ENCODE data around the gene IFT57. TPM values are rescaled to one million over a fixed set of nuclear protein-coding genes. Genes with fewer than 3 reads are reported as not detected.

The IFT57 gene
- total and polyA plus RNA-seq, 2 experiments from 2014 or later = 38.4 to 55.8 TPM

- Histone ChIP-seq H3K27me3 (no peaks in the 10 kb centered on the region), H3K9me3 (ENCODE audit: low read depth) (no peaks in the 10 kb centered on the region), H3K27ac (no peak overlapping the region), H3K9me2 (replicated peaks; ENCODE audit: insufficient read depth) (no peaks in the 10 kb centered on the region), H4K20me1 (ENCODE audit: insufficient read depth, poor library complexity, severe bottlenecking) (no peaks in the 10 kb centered on the region), H3K79me2 (no peaks in the 10 kb centered on the region), H3K4me3 (no peak overlapping the region), H3K36me3 (replicated peaks; ENCODE audit: insufficient read depth, low read depth) (no peaks in the 10 kb centered on the region), H2AFZ (no peak overlapping the region), H3K4me2 (no peak overlapping the region), H3K4me1 (ENCODE audit: insufficient read depth) (no peaks in the 10 kb centered on the region)
- no peak for TF ChIP-seq EZH2phosphoT487 (IDR thresholded peaks at IDR 0.05; ENCODE audit: low read depth, severe bottlenecking, unreplicated experiment)
- TF ChIP-seq CTCF (IDR thresholded peaks at IDR 0.05; ENCODE audit: poor library complexity) = no peak
- TF ChIP-seq EZH2 (IDR thresholded peaks at IDR 0.05; ENCODE audit: borderline replicate concordance) = no peak
- no peak for DNase-seq (ENCODE audit: low spot score)
These were observed 89.2 kb downstream of the IFT57 start for GRCh38 chr3:108133048-108133369.

- Histone ChIP-seq H3K9me3 (ENCODE audit: low read depth) (no peaks in the 10 kb centered on the region), H3K36me3 (replicated peaks; ENCODE audit: insufficient read depth, low read depth) (no peaks in the 10 kb centered on the region), H3K4me2 (no peak overlapping the region), H3K4me3 (no peak overlapping the region), H2AFZ (no peak overlapping the region), H3K4me1 (ENCODE audit: insufficient read depth) (no peaks in the 10 kb centered on the region), H3K27me3 (no peaks in the 10 kb centered on the region), H3K27ac (no peak overlapping the region), H4K20me1 (ENCODE audit: insufficient read depth, poor library complexity, severe bottlenecking) (no peaks in the 10 kb centered on the region), H3K79me2 (no peaks in the 10 kb centered on the region), H3K9me2 (replicated peaks; ENCODE audit: insufficient read depth) (no peaks in the 10 kb centered on the region)
- 89% methylated on average over 9 of the region's 9 CpGs for WGBS (ENCODE audit: low lambda C conversion rate, missing lambda C conversion rate)
- DNase-seq (ENCODE audit: low spot score) = no peak
- TF ChIP-seq EZH2phosphoT487 (IDR thresholded peaks at IDR 0.05; ENCODE audit: low read depth, severe bottlenecking, unreplicated experiment) (no peak), EZH2 (IDR thresholded peaks at IDR 0.05; ENCODE audit: borderline replicate concordance) (no peak), CTCF (IDR thresholded peaks at IDR 0.05; ENCODE audit: poor library complexity) (no peak)
These were observed 90.6 kb downstream of the IFT57 start for GRCh38 chr3:108131475-108132134.

- no peak for TF ChIP-seq EZH2 (IDR thresholded peaks at IDR 0.05; ENCODE audit: borderline replicate concordance)
- TF ChIP-seq EZH2phosphoT487 (IDR thresholded peaks at IDR 0.05; ENCODE audit: low read depth, severe bottlenecking, unreplicated experiment) = no peak
- TF ChIP-seq CTCF (IDR thresholded peaks at IDR 0.05; ENCODE audit: poor library complexity) = no peak
- Histone ChIP-seq H3K4me1 (ENCODE audit: insufficient read depth) (no peaks in the 10 kb centered on the region), H3K36me3 (replicated peaks; ENCODE audit: insufficient read depth, low read depth) (no peaks in the 10 kb centered on the region), H3K27ac (no peak overlapping the region), H3K27me3 (no peaks in the 10 kb centered on the region), H3K9me3 (ENCODE audit: low read depth) (no peaks in the 10 kb centered on the region), H2AFZ (no peak overlapping the region), H4K20me1 (ENCODE audit: insufficient read depth, poor library complexity, severe bottlenecking) (no peaks in the 10 kb centered on the region), H3K9me2 (replicated peaks; ENCODE audit: insufficient read depth) (no peaks in the 10 kb centered on the region), H3K79me2 (no peaks in the 10 kb centered on the region), H3K4me3 (no peak overlapping the region), H3K4me2 (no peak overlapping the region)
- DNase-seq (ENCODE audit: low spot score) = no peak
These were observed 91.3 kb downstream of the IFT57 start for GRCh38 chr3:108130701-108131474.
